ENCODE results near the gene NRSN2.

Gene NRSN2

GRCh38 chr20:401682-402495, 55.0 kb downstream of the NRSN2 start:
- DNase-seq: no peak
- H3K27ac ChIP-seq: no peak overlapping the region
- in situ Hi-C loops (cut with HindIII; ENCODE audit: low pct_ligation_motif_present, low sequenced_read_pairs): no loop called here
- no peak overlapping the region for H3K4me3 ChIP-seq (ENCODE audit: low read depth, low read length)
- no peak for TF ChIP-seq CTCF (IDR thresholded peaks at IDR 0.05; ENCODE audit: low read depth, low read length, missing control alignments)
- H3K36me3 ChIP-seq (replicated peaks): peaks cover 1% of the 10 kb centered on the region
- no peaks in the 10 kb centered on the region for H3K27me3 ChIP-seq (replicated peaks)

- H3K27ac ChIP-seq: no peak overlapping the region
- no peak for DNase-seq
- TF ChIP-seq CTCF (IDR thresholded peaks at IDR 0.05; ENCODE audit: low read depth, low read length, missing control alignments): no peak
- H3K27me3 ChIP-seq (replicated peaks): no peaks in the 10 kb centered on the region
- in situ Hi-C loops (cut with HindIII; ENCODE audit: low pct_ligation_motif_present, low sequenced_read_pairs): no loop called here
- no peak overlapping the region for H3K4me3 ChIP-seq (ENCODE audit: low read depth, low read length)
- no peaks in the 10 kb centered on the region for H3K36me3 ChIP-seq (replicated peaks)
Observed at GRCh38 chr20:402496-402885, 55.6 kb downstream of the NRSN2 start.

GRCh38 chr20:402898-403581, 56.1 kb downstream of the NRSN2 start:
- Histone ChIP-seq H3K27ac (no peak overlapping the region), H3K4me3 (ENCODE audit: low read depth, low read length) (no peak overlapping the region), H3K36me3 (replicated peaks) (no peaks in the 10 kb centered on the region), H3K27me3 (replicated peaks) (no peaks in the 10 kb centered on the region)
- TF ChIP-seq CTCF (IDR thresholded peaks at IDR 0.05; ENCODE audit: low read depth, low read length, missing control alignments): no peak
- DNase-seq: no peak
- in situ Hi-C loops (cut with HindIII; ENCODE audit: low pct_ligation_motif_present, low sequenced_read_pairs): no loop called here

GRCh38 chr20:403582-403957, 56.7 kb downstream of the NRSN2 start:
- in situ Hi-C loops (cut with HindIII; ENCODE audit: low pct_ligation_motif_present, low sequenced_read_pairs): no loop called here
- no peak for TF ChIP-seq CTCF (IDR thresholded peaks at IDR 0.05; ENCODE audit: low read depth, low read length, missing control alignments)
- Histone ChIP-seq H3K4me3 (ENCODE audit: low read depth, low read length) (no peak overlapping the region), H3K27ac (no peak overlapping the region), H3K36me3 (replicated peaks) (no peaks in the 10 kb centered on the region), H3K27me3 (replicated peaks) (no peaks in the 10 kb centered on the region)
- no peak for DNase-seq

DNA sequence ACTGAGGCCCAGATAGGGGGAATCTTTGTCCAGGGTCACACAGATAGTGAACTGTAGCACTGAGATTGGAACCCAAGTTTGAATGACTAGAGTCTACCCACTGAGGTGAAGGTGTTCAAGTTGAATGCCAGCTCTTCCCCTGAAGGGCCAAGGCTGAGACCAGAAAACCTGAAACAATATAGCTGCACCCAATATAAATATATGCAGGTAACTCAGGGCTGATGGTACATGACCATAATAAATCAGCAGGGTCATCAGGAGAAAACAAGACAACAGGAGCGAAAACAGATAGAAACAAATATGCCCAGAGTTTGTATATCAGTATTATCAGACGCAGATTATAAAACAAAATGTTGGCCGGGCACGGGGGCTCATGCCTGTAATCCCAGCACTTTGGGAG, 57.2 kb downstream of the NRSN2 start:
- Histone ChIP-seq H3K36me3 (replicated peaks) (no peaks in the 10 kb centered on the region), H3K27ac (no peak overlapping the region), H3K27me3 (replicated peaks) (no peaks in the 10 kb centered on the region), H3K4me3 (ENCODE audit: low read depth, low read length) (no peak overlapping the region)
- no peak for TF ChIP-seq CTCF (IDR thresholded peaks at IDR 0.05; ENCODE audit: low read depth, low read length, missing control alignments)
- DNase-seq: no peak
- in situ Hi-C loops (cut with HindIII; ENCODE audit: low pct_ligation_motif_present, low sequenced_read_pairs): no loop called here

Measured in brain microvascular endothelial cell (primary cell).